ENCODE data around the gene DRAP1. TPM values are rescaled to one million over a fixed set of nuclear protein-coding genes. Genes with fewer than 3 reads are reported as not detected.

Gene DRAP1
- polyA plus RNA-seq, 1 donor from 2014 or later = 90.7 TPM

DNA sequence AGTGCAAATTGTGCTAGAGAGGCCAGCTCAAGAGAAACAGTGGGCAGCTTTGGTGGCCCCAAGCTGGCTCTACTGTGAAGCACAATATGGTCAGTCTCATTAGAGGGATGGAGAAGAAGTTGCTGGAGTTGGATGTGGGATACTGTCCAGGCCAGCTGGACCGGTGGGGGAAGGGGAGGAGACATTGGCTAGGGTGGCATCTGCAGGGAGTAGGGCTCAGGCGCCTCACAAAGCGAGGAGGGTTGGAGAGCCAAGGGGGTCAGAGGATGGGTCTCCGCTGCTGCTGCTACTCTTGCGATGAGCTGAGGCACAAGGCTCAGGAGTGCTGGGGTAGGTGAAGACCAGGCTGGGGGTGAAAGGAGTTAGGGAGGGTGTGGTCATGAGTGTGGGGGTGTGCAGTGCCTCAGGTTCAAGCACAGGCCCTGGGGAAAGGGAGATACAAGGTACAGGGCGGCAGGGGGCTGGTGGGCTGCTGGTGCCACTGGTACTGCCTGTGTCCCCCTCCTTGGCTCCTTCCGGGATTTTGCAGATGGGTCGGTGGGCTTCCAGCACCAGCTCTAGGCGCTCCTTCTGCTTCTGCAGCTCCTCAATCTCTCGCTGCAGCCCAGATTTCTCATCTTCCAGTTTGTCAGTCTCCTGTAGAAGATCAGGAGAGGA is 26.4 kb upstream of the DRAP1 start:
- no peaks in the 10 kb centered on the region for H3K36me3 Mint-ChIP-seq
- no peaks in the 10 kb centered on the region for H3K9me3 Mint-ChIP-seq
- H3K27ac Mint-ChIP-seq = peak overlapping the region; percentile 40 to 83 (median 48)
- H3K4me3 Mint-ChIP-seq = peak overlapping the region; percentile 89 to 96 (median 92)
- peaks cover 31 to 39% (median 37%) of the 10 kb centered on the region in 3 donors for H3K4me1 Mint-ChIP-seq
- no peaks in the 10 kb centered on the region for H3K27me3 Mint-ChIP-seq

DNA sequence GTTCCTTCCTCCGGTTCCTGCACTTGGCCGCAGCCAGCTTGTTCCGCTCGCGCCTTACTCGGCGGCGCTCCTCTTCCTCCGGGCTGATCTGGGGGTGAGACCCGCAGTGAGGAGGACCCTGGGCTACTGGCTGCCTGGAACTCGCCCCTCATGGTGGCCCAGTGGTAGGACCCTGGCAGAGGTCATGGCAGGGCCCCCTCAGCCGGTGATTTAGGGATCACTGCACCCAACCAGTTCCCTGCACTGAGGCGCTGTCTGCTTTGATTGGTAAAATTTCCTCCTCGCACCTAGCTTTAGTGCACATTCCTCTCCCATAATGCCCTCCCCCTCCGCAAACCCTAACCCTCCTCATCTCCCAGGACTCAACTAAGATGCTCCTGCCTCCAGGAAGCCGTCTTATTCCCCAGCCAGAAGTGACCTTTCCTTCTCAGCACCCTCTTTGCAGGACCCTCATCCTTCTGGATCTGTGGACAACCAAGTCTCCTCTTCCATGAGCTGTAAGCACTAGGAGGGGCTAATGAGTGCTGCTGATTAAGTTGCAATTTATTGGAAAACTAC is 25.1 kb upstream of the DRAP1 start:
- Mint-ChIP-seq H3K27ac (peak overlapping the region; percentile 24 to 94 (median 83)), H3K4me3 (peak overlapping the region; percentile 77 to 92 (median 90)), H3K9me3 (no peaks in the 10 kb centered on the region), H3K36me3 (peaks cover 3% of the 10 kb centered on the region), H3K27me3 (no peaks in the 10 kb centered on the region), H3K4me1 (peaks cover 25 to 31% (median 31%) of the 10 kb centered on the region in 3 donors)

DNA sequence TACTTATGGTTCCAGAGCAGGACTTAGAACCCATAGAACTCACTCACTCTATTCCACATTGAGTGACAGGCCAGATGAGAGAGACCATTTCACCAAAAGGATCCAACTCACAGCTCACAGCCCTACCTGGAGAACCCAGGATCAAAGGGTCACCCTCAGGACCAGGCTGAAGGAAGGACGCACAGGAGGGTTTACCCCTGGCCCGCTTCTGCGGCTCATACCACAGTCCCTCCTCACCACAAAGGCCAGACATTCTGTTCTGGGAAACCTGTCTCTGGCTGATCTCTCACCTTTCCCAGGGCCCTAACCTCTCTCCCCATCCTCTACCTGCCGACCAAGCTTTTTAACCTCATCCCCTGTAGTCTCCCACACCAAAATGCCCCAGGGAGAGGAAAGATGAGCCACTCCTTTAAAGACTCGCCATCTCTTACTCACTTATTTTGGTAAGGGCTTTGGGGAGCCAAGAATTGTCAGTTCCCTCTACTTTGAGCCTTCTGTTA is 23.7 kb upstream of the DRAP1 start:
- Mint-ChIP-seq H3K36me3 (peaks cover 3% of the 10 kb centered on the region), H3K4me1 (peaks cover 15 to 22% (median 19%) of the 10 kb centered on the region in 3 donors), H3K9me3 (no peaks in the 10 kb centered on the region), H3K27ac (peak overlapping the region in 2 of 3 donors; percentile 50 to 89), H3K4me3 (peak overlapping the region in 2 of 4 donors; percentile 17 to 74), H3K27me3 (peaks cover 4% of the 10 kb centered on the region)

DNA sequence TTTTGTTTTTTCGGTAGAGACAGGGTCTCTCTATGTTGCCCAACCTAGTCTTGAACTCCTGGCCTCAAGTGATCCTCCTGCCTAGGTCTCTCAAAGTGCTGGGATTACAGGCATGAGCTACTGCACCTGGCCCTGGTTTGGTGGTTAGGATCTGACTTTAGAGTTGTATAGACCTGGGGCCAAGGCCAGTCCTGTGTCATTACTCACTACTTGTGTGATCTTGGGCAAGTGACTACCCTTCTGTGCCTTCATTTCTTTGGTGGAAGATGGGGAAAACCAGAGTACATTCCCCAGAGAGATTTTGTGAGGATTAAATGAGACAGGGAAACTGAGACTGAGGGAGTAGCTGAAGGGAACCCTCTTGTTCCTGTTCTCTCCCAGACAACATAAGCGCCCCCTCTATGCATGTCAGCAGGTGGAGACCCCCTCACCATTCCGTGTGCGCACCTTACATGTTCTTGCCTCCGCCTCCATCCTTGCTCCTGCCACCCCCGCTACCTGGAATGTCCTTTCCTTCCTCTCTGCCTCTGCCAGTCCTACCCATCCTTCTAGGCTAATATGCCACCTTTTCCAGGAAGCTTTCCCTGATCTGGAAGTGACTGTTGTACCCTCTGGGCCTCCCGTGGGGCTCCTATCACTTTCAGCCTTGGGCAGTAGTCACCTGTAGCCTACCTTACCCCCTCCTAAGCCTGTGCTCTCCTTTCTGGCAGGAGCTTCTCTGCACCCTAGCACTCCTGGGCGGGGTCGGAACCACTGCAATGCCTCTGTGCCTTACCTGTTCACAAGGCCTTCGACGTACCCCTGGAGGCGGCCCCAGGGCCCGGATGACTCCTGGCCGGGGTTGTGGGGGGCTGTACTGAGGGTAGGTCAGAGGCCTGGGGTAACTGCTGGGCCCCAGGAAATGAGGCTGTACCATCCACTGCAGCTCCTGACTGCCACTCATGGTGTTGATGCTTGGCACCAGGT is 22.9 kb upstream of the DRAP1 start:
- no peaks in the 10 kb centered on the region for H3K9me3 Mint-ChIP-seq
- peaks cover 3% of the 10 kb centered on the region for H3K36me3 Mint-ChIP-seq
- peak overlapping the region in 2 of 4 donors; percentile 17 for H3K4me3 Mint-ChIP-seq
- peaks cover 10% of the 10 kb centered on the region for H3K27me3 Mint-ChIP-seq
- H3K4me1 Mint-ChIP-seq = peaks cover 17 to 23% (median 22%) of the 10 kb centered on the region in 3 donors
- H3K27ac Mint-ChIP-seq = peak overlapping the region in 1 of 3 donors; percentile 70

DNA sequence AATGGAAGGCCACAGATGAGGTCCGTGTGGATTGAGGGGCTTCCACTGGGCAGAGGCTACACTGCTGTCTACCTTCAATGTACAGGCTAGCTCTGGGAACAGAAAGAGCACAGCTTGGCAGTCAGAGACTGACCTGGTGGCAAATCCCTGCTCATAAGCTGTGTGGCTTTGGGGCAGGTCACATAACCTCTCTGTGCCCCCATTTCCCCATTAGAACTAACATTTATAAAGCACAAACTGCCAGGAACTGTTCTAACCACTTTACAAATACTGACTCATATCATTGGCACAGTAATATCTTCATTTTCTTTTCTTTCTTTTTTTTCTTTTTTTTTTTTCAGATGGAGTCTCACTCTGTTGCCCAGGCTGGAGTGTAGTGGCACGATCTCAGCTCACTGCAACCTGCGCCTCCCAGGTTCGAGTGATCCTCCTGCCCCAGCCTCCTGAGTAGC is 22.2 kb upstream of the DRAP1 start:
- Mint-ChIP-seq H3K4me3 (peak overlapping the region in 2 of 4 donors; percentile 17), H3K27me3 (peaks cover 11% of the 10 kb centered on the region), H3K27ac (peak overlapping the region in 1 of 3 donors; percentile 70), H3K9me3 (no peaks in the 10 kb centered on the region), H3K4me1 (peaks cover 16 to 20% (median 19%) of the 10 kb centered on the region in 3 donors), H3K36me3 (peaks cover 3% of the 10 kb centered on the region)

DNA sequence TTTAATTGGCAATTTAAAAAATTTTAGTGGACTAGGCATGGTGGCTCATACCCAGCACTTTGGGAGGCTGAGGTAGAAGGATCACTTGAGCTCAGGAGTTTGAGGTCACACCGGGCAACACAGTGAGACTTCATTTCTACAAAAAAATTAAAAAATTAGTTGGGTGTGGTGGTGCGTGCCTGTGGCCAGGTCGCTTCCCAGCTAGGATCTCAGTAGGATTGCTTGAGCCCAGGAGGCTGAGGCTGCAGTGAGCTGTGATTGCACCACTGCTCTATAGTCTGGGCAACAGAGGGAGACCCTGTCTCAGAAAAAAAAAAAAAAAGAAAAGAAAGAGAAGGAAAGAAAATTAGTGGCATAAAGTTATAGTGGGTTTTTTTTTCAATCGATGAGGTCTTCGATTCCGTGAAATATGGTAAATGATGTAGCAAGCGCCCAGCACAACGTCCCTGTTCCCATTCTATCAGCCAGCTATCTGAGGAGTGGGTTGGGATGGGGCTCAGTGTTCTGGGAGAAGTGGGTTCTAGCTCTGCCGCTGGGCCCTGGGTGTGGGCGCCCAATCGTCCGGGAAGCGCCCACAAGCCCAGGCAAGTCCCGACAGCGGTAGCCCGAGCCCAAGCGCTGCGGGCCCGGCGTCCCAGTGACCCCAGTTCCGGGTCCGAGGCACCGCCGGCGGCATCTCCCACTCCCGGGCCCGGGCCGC is 20.4 kb upstream of the DRAP1 start:
- peak overlapping the region in 3 of 4 donors; percentile 14 to 87 (median 78) for H3K4me3 Mint-ChIP-seq
- peak overlapping the region in 2 of 3 donors; percentile 39 to 58 for H3K27ac Mint-ChIP-seq
- no peaks in the 10 kb centered on the region for H3K9me3 Mint-ChIP-seq
- peaks cover 11% of the 10 kb centered on the region for H3K27me3 Mint-ChIP-seq
- peaks cover 8 to 11% (median 9%) of the 10 kb centered on the region in 3 donors for H3K4me1 Mint-ChIP-seq
- H3K36me3 Mint-ChIP-seq = peaks cover 3% of the 10 kb centered on the region

DNA sequence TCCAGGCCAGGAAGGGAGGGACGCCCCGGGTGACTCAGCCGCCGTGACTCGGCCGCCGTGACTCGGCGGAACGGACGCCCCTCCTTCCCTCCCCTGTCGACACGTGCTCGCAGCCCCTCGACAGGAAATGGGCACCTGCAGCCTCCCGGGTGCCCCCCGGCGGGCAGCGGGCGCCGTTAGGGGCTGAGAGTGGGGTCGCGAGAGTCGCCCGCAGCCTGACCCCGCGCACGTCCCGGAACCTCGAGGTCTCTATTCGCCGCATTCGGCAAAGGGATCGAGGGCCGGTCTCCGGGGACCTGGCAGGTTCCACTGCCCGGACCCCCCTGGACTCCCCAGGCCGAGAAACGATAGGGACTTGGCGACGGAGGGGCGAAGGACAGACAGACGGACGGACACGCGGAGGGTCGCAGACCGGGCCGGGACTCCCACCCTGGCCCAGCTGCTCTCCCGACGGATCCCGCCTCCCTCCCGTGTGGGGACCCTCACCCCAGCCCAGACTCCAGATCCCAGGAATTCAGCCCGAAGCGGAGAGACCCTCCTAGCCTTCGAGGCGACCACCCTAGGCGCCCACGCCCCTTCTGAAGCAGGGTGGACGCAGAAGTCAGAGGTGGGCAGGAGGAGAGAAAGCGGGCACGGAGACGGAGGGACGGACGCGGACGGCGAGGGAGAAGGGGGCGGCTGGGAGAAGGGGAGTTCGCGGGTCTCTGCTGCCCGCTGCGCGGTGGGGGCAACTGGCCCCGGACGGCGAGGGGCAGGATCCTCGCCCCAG is 19.7 kb upstream of the DRAP1 start:
- H3K27me3 Mint-ChIP-seq = peaks cover 11% of the 10 kb centered on the region
- H3K27ac Mint-ChIP-seq = no peak overlapping the region
- no peaks in the 10 kb centered on the region for H3K9me3 Mint-ChIP-seq
- H3K4me1 Mint-ChIP-seq = peaks cover 4 to 6% (median 5%) of the 10 kb centered on the region in 3 donors
- peak overlapping the region in 3 of 4 donors; percentile 43 to 82 (median 50) for H3K4me3 Mint-ChIP-seq
- H3K36me3 Mint-ChIP-seq = peaks cover 3% of the 10 kb centered on the region

DNA sequence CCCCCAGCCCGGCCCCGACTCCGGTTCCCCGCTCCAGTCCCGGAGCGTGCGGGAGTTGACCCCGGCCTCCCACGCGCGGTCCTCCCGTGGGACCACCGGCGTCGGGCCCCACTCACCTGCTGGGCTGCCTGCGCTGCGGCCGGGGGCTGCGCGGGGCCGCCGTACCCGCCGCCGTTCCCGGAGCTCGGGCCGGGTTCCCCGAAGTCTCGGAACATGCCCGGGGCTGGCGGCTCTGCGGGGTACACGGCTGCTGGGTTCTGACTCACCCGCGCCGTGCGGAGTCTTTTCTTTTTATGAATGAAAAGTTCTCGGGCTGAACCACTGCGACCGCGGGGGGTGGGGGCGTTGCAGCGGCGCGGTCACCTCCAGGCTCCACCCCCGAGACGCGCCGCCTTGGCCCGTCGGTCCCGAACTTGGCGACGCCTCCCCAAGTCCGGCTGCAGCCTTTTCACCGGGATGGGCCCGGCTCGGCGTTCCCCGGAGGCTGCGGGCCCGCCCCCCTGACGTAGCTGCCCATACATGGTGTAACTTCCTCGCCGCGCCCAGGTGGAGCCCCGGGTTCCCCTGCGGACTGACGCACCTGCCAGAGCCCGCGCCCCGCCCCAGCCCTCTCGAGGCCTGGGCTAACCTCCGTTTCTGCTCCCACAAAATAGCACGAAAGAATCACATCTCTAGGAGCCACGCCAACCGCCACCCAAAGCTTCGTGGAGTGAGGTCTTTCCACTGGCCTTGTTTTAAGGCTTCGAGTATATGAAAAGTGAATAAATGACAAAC is 18.9 kb upstream of the DRAP1 start, which contains the start of gene FOSL1:
FOSL1 (minus strand) TSS at position 264 of the 774 bp plus-strand sequence; CDS start at position 215, 49 bp downstream.
- Mint-ChIP-seq H3K9me3 (no peaks in the 10 kb centered on the region), H3K4me1 (peaks cover 4 to 6% (median 5%) of the 10 kb centered on the region in 3 donors), H3K36me3 (peaks cover 3% of the 10 kb centered on the region), H3K4me3 (peak within 1 kb of the TSS; percentile 48 to 87 (median 76)), H3K27me3 (peaks cover 11% of the 10 kb centered on the region), H3K27ac (peak within 1 kb of the TSS in 1 of 3 donors; percentile 46)

DNA sequence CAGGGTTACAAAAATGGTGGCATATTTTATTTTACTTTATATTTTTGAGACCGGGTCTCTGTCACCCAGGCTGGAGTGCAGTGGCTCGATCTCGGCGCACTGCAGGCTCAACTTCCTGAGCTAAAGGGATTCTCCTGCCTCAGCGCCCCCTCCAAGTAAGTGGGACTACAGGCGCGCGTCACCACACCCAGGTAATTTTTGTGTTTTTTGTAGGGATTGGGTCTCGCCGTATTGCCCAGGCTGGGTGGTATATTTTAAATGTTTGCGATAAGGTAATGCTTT is 18.4 kb upstream of the DRAP1 start:
- H3K27ac Mint-ChIP-seq = peak overlapping the region in 1 of 3 donors; percentile 46
- H3K4me1 Mint-ChIP-seq = peaks cover 4 to 6% (median 5%) of the 10 kb centered on the region in 3 donors
- peaks cover 3% of the 10 kb centered on the region for H3K36me3 Mint-ChIP-seq
- H3K4me3 Mint-ChIP-seq = peak overlapping the region; percentile 48 to 87 (median 76)
- H3K9me3 Mint-ChIP-seq = no peaks in the 10 kb centered on the region
- H3K27me3 Mint-ChIP-seq = peaks cover 11% of the 10 kb centered on the region

DNA sequence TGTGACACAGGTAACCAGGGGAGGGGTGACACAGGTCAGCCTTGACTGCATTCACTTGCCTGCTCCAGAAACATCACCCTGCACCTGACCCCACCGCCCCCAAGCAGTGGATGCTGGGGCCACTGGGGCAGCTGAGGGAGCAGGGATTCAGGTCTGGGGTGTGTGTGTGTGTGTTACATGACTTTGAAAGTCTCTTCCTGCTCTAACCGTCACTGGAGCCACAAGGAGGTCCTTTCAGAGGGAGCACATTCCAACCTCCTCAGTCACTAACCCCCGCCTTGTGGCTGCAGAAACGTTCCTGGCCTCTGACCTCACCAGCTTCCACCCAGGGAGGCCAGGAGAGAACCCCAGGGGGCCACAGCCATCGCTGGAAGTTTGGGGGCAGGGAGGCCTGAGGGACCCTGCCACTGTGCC is 16.2 kb upstream of the DRAP1 start:
- H3K4me1 Mint-ChIP-seq = peaks cover 4 to 6% (median 4%) of the 10 kb centered on the region in 3 donors
- H3K36me3 Mint-ChIP-seq = peaks cover 3% of the 10 kb centered on the region
- no peak overlapping the region for H3K27ac Mint-ChIP-seq
- peaks cover 15% of the 10 kb centered on the region for H3K27me3 Mint-ChIP-seq
- H3K9me3 Mint-ChIP-seq = no peaks in the 10 kb centered on the region
- H3K4me3 Mint-ChIP-seq = no peak overlapping the region

DNA sequence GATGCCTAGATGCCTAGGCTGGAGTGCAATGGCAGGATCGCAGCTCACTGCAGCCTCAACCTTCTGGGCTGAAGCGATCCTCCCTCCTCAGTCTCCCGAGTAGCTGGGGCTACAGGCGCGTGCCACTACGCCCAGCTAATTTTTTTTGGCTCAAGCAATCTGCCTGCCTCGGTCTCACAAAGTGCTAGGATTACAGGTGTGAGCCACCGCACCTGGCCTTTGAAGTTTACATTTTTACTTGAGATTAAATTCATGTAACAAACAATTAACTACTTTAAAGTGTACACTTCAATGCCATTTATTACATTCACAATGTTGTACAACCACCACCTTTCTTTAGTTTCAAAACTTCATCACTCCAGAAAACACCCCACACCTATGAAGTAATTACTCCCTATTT is 15.5 kb upstream of the DRAP1 start:
- peak overlapping the region in 1 of 4 donors; percentile 2 for H3K4me3 Mint-ChIP-seq
- peaks cover 3% of the 10 kb centered on the region for H3K36me3 Mint-ChIP-seq
- H3K27ac Mint-ChIP-seq = no peak overlapping the region

DNA sequence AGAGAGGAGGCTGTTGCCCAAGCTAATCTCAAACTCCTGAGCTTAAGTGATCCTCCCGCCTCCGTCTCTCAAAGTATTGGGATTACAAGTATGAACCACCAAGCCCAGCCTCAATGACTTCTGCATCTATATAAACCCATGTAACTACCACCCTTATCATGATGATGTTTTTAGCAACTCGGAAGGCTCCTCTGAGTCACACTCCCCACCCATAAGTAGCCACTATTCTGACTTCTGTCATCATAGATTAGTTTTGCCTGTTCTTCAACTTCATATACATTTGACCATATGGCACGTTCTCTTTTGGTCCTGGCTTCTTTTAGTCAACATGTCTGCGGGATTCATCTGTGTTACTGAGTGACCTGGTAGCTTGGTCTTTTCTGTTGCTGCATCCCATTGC is 12.6 kb upstream of the DRAP1 start:
- H3K4me3 Mint-ChIP-seq = no peak overlapping the region

More for the DNA sequence above, 15.5 kb upstream of the DRAP1 start:
- peaks cover 4 to 6% (median 4%) of the 10 kb centered on the region in 3 donors for H3K4me1 Mint-ChIP-seq
- no peaks in the 10 kb centered on the region for H3K9me3 Mint-ChIP-seq
- peaks cover 18% of the 10 kb centered on the region for H3K27me3 Mint-ChIP-seq

DNA sequence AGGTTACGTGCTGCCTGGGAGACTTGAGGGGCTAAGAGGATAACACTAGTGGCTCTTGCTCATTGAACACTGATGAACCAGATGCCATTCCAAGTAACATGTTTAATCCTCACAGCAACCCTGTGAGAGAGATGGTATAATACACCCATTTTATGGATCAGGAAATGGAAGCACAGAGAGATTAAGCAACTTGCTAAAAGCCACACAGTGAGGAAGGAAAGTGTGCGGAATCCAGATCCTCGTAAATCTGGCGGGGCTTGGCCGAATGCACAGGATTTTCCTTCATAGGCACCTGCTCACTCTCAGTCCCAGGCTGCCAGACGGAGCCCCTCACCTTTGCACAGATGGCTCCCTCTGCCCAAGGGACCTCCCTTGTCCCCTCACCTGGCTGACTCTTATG is 11.3 kb upstream of the DRAP1 start:
- no peaks in the 10 kb centered on the region for H3K36me3 Mint-ChIP-seq
- no peaks in the 10 kb centered on the region for H3K9me3 Mint-ChIP-seq
- H3K4me3 Mint-ChIP-seq = no peak overlapping the region
- H3K27ac Mint-ChIP-seq = no peak overlapping the region
- peaks cover 0 to 5% (median 0%) of the 10 kb centered on the region in 3 donors for H3K4me1 Mint-ChIP-seq
- H3K27me3 Mint-ChIP-seq = peaks cover 33% of the 10 kb centered on the region

More for the DNA sequence above, 12.6 kb upstream of the DRAP1 start:
- Mint-ChIP-seq H3K36me3 (no peaks in the 10 kb centered on the region), H3K4me1 (peaks cover 0 to 5% (median 0%) of the 10 kb centered on the region in 3 donors), H3K27ac (no peak overlapping the region), H3K27me3 (peaks cover 31% of the 10 kb centered on the region), H3K9me3 (no peaks in the 10 kb centered on the region)
